Thoracic aorta (tissue), 2 donors: ENCODE data around the gene TMEM107. TPM values are rescaled to one million over a fixed set of nuclear protein-coding genes. Genes with fewer than 3 reads are reported as not detected.

ENCODE experiments used
- ATAC-seq: fragments of 150-250 bp; one replicate; pipeline ENCODE4 v1.8.0; 2017; ENCODE audit warnings: low read depth; ENCODE audit not compliant: insufficient number of reproducible peaks, low FRiP score
- DNase-seq: peaks from one replicate; pipeline ENCODE4 v3.0.0-alpha.2; 2020; ENCODE audit warnings: low spot score
- H3K27ac ChIP-seq, 2 donors: fragments of 200-600 bp; sonication (generic); 1 replicate in 1 of 2; 2 replicates in 1 of 2; pipeline ENCODE4 v1.5.1; 2016; ENCODE audit warnings: mild to moderate bottlenecking in 2 of 2, moderate library complexity in 2 of 2
- H3K27me3 ChIP-seq: fragments of 200-600 bp; sonication (generic); replicated peaks from 2 replicates; pipeline ENCODE4 v1.6.0; 2016; ENCODE audit warnings: mild to moderate bottlenecking; ENCODE audit not compliant: insufficient read depth
- H3K36me3 ChIP-seq: fragments of 200-600 bp; sonication (generic); one replicate; pipeline ENCODE4 v1.5.1; 2016
- H3K4me1 ChIP-seq, 2 donors: fragments of 200-600 bp; sonication (generic); 1 replicate in 1 of 2; 2 replicates in 1 of 2; pipeline versions ENCODE4 v1.5.1 to v1.6.0; 2016; ENCODE audit warnings: low read depth in 2 of 2, mild to moderate bottlenecking in 1 of 2; ENCODE audit not compliant: control insufficient read depth in 1 of 2
- H3K4me3 ChIP-seq: fragments of 200-600 bp; sonication (generic); 2 replicates; pipeline ENCODE4 v1.5.1; 2016; ENCODE audit warnings: mild to moderate bottlenecking
- H3K9me3 ChIP-seq: fragments of 200-600 bp; sonication (generic); 2 replicates; pipeline ENCODE4 v1.5.1; 2016
- total RNA-seq, 2 donors: library from RNA; depleted of rRNA; stranded (reverse); fragments of >200 nt; gene quantifications; one replicate each; pipeline versions ENCODE4 v1.1.0 to v1.2.3, GENCODE V29; 2016
- TF ChIP-seq, protein P1 (sequence below): fragments of 200-600 bp; sonication (generic); IDR thresholded peaks from one replicate; pipeline ENCODE4 v1.5.1; 2019; ENCODE audit warnings: antibody characterized with exemption

TMEM107 gene
- 10 to 100 TPM in 1 of 2 donors, 1 to 10 TPM in 1; 8.4 to 32.1 TPM for total RNA-seq

DNA sequence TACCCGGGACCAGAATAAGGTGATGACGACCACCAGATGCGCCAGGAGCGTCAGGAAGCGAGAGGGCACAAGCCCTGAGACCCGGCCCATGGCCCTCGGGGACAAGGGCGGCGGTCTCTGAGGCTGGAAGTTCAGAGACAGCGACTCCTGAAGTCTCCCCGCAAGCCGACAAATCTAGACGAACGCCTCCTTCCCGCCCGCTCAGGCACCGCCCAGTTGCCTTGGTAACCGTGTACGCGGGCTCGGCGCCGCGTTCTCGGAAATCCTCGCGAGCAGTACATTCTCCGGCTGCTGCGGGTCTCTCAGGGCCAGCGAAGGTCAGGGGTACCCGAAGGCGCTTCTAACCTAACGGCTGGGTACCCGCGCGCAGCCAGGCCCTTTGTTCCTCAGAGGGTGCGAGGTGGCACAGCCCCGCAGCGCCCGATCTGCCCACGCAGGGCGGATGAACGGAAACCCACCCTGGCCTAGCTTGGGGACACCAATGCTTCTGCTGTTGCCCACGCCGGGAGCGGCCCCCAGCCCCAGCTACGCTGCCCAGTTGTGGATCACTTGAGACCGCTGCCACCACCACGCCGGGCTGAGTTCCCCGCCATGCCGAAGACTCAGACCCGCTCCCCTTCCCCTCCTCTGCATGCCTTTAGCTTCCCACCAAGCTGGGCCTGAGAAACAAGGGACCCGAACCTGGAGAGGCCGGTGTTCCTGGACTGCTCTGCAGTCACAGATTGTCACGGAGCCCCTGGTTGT is at the start of gene TMEM107:
Gene TMEM107 (minus strand): TSS at position 184 of the 744 bp plus-strand sequence. CDS start 94 bp downstream, at position 90.
- Histone ChIP-seq H3K36me3 (no peaks in the 10 kb centered on the region), H3K27me3 (no peaks in the 10 kb centered on the region), H3K27ac (peak within 1 kb of the TSS; percentile 57 to 77), H3K4me1 (peaks cover 19 to 27% of the 10 kb centered on the region in 2 donors), H3K4me3 (peak within 1 kb of the TSS; percentile 80), H3K9me3 (no peaks in the 10 kb centered on the region)
- DNase-seq: no peak
- TF ChIP-seq, protein P1, sequence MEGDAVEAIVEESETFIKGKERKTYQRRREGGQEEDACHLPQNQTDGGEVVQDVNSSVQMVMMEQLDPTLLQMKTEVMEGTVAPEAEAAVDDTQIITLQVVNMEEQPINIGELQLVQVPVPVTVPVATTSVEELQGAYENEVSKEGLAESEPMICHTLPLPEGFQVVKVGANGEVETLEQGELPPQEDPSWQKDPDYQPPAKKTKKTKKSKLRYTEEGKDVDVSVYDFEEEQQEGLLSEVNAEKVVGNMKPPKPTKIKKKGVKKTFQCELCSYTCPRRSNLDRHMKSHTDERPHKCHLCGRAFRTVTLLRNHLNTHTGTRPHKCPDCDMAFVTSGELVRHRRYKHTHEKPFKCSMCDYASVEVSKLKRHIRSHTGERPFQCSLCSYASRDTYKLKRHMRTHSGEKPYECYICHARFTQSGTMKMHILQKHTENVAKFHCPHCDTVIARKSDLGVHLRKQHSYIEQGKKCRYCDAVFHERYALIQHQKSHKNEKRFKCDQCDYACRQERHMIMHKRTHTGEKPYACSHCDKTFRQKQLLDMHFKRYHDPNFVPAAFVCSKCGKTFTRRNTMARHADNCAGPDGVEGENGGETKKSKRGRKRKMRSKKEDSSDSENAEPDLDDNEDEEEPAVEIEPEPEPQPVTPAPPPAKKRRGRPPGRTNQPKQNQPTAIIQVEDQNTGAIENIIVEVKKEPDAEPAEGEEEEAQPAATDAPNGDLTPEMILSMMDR: no peak
- ATAC-seq: no peak

DNA sequence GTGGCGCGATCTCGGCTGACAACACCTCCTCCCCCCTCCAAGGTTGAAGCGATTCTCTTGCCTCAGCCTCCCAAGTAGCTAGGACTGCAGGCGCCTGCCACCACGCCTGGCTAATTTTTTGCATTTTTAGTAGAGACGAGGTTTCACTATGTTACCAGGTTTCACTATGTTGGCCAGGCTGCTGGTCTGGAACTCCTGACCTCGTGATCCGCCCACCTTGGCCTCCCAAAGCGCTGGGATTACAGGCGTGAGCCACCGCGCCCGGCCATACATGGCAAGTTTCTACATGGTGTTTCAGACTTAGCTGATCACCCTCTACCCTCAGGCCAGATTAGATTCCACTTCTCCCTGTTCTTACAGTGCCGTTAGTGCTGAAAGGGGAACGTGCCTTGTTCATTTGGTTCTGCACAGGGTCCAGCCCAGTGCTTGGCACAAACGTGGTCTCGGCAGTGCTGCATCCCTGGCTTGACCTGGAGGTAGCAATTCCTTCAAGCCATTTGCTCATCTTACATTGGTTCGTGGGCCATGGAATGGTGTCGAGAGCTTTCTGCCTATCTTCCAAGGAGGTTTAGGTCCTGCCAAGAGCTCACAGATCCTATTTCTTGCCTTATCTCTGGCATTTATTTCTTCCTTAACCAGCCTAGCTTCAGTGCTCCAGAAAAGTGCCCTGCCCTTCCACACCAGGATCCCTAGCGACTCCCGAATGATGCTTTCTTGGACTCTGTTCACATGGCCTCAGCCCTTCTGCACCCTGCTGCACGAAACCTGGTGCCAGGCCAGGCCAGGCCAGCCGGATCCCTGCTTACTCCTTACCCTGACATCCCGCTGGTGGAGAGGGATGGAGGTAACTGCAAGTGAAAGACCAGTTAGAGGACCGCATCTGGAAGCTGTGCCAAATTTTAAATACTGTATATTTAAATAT is 49.0 kb upstream of the TMEM107 start:
- Histone ChIP-seq H3K4me1 (peaks cover 9 to 21% of the 10 kb centered on the region in 2 donors), H3K27me3 (no peaks in the 10 kb centered on the region), H3K27ac (no peak overlapping the region), H3K9me3 (no peaks in the 10 kb centered on the region), H3K36me3 (peaks cover 28% of the 10 kb centered on the region), H3K4me3 (no peak overlapping the region)
- no peak for DNase-seq
- ATAC-seq: no peak
- TF ChIP-seq, protein P1: no peak

DNA sequence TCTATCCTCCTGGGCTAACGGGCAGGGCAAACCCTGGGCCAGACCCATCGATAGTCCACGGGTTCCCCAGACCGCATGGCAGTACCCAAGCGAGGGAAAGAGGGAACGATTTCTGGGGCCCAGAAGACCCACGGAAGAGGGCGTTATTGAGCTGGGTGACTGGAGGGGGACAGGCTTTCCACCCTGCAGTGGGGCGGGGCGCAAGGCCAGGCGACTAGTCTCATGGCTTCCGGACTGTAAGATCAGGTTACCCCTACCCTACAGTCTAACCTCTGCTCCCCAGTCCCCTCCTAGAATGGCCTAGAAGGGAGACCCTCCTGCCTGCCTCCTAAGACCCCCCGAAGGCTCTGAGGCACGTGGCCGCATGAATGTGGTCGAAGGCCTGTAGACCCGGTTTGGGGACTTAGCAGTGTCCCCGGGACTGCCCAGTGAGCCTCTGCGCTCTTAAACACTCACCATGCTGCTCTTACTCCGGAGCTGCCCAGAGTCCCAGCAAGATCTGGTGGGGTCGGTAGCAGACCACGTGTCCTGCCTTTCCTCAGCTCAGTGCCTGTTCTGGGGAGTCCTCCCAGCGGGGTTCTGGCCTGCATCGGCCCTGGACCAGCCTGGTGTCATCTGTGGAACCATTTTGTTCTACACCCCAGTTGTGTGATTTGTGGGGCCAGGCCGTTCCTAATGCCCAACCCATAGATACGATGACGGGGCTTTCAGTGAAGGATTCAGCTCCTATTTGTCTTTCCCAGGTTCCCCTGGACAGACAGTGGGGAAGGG is 47.4 kb upstream of the TMEM107 start:
- DNase-seq: no peak
- H3K36me3 ChIP-seq: peaks cover 12% of the 10 kb centered on the region
- no peaks in the 10 kb centered on the region for H3K27me3 ChIP-seq
- peak overlapping the region; percentile 97 to 100 for H3K27ac ChIP-seq
- H3K4me1 ChIP-seq: peaks cover 9 to 21% of the 10 kb centered on the region in 2 donors
- TF ChIP-seq, protein P1: no peak
- ATAC-seq: no peak
- peak overlapping the region; percentile 94 for H3K4me3 ChIP-seq
- no peaks in the 10 kb centered on the region for H3K9me3 ChIP-seq

DNA sequence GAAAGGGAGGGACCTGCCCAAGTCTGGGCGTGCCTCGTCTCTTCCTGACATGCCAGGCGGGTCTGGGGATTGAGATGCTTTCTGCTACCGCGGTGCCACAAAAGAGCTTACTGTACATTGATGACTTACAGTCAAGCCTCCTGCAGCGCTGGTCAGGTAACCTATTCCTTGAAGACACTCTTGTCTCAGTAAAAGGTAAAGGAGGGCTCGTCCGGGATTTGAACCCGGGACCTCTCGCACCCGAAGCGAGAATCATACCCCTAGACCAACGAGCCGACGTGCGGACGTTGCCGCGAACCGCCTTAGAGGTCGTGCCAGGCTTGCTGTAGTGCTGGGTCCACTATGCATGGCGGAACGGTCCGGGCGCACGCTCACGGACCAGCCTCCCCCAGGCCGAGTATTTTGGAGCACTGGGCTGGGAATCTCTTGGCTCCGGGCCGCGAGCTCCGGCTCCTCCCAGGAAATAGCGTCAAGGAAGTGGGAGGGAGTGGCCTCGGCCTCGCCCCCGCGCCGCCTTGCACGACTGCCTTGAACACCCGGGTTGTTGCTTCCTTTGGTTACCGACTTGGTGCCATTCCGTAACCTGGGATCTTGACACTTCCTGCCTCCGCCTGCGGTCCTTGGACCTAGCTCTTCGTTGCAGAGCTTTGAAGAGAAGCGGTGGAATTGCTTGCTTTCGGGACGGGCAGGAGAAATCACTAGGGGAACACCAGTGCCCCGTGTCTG is 46.6 kb upstream of the TMEM107 start:
- Histone ChIP-seq H3K27ac (peak overlapping the region; percentile 97 to 100), H3K27me3 (no peaks in the 10 kb centered on the region), H3K4me1 (peaks cover 9 to 21% of the 10 kb centered on the region in 2 donors), H3K4me3 (peak overlapping the region; percentile 94), H3K9me3 (no peaks in the 10 kb centered on the region), H3K36me3 (peaks cover 4% of the 10 kb centered on the region)
- TF ChIP-seq, protein P1: no peak
- ATAC-seq (peak; percentile 16), DNase-seq (peak; percentile 79)
